T-helper 2 cell treated with Interferon-gamma antibody and Interleukin-4, amounts not matched to agents 5 μg/mL and 100 μg/mL, for 36 hours (primary cell): Measurements from ENCODE around the gene MAPK13.

Experiments
- DNase-seq: peaks from one replicate; pipeline ENCODE4 v3.0.0; 2021; ENCODE audit warnings: low spot score
- H3K27ac Mint-ChIP-seq: one replicate; pipeline ENCODE4 v1.8.0; 2021; ENCODE audit warnings: mild to moderate bottlenecking, mixed read lengths
- H3K27me3 Mint-ChIP-seq: one replicate; pipeline ENCODE4 v1.8.0; 2021; ENCODE audit warnings: low read depth, mixed read lengths
- H3K36me3 Mint-ChIP-seq: one replicate; pipeline ENCODE4 v1.8.0; 2021; ENCODE audit warnings: low read depth, mixed read lengths
- H3K4me1 Mint-ChIP-seq: one replicate; pipeline ENCODE4 v1.8.0; 2021; ENCODE audit warnings: low read depth, mixed read lengths
- H3K4me3 Mint-ChIP-seq: one replicate; pipeline ENCODE4 v1.8.0; 2022; ENCODE audit warnings: mild to moderate bottlenecking, moderate library complexity, mixed read lengths
- H3K9me3 Mint-ChIP-seq: one replicate; pipeline ENCODE4 v1.8.0; 2021; ENCODE audit warnings: mixed read lengths

MAPK13 gene

GRCh38 chr6:36170704-36171103, 40.4 kb downstream of the MAPK13 start:
- Mint-ChIP-seq H3K4me1 (peaks cover 29% of the 10 kb centered on the region), H3K27ac (no peak overlapping the region), H3K9me3 (peaks cover 4% of the 10 kb centered on the region), H3K4me3 (no peak overlapping the region), H3K36me3 (peaks cover 3% of the 10 kb centered on the region), H3K27me3 (no peaks in the 10 kb centered on the region)
- no peak for DNase-seq

- Mint-ChIP-seq H3K4me3 (peak overlapping the region; percentile 53), H3K27ac (peak overlapping the region; percentile 50), H3K27me3 (no peaks in the 10 kb centered on the region)
Measured at GRCh38 chr6:36171573-36171972, 41.3 kb downstream of the MAPK13 start.

GRCh38 chr6:36177166-36177565, 46.9 kb downstream of the MAPK13 start:
- Mint-ChIP-seq H3K27ac (no peak overlapping the region), H3K9me3 (peaks cover 22% of the 10 kb centered on the region), H3K4me1 (peaks cover 5% of the 10 kb centered on the region), H3K27me3 (peaks cover 5% of the 10 kb centered on the region), H3K36me3 (peaks cover 15% of the 10 kb centered on the region), H3K4me3 (no peak overlapping the region)
- no peak for DNase-seq

More at GRCh38 chr6:36171573-36171972, 41.3 kb downstream of the MAPK13 start:
- H3K36me3 Mint-ChIP-seq = peaks cover 3% of the 10 kb centered on the region
- DNase-seq = no peak
- H3K4me1 Mint-ChIP-seq = peaks cover 29% of the 10 kb centered on the region
- H3K9me3 Mint-ChIP-seq = peaks cover 4% of the 10 kb centered on the region

GRCh38 chr6:36178544-36178943, 48.2 kb downstream of the MAPK13 start:
- peaks cover 2% of the 10 kb centered on the region for H3K4me1 Mint-ChIP-seq
- peaks cover 15% of the 10 kb centered on the region for H3K36me3 Mint-ChIP-seq
- H3K9me3 Mint-ChIP-seq = peaks cover 22% of the 10 kb centered on the region
- no peak for DNase-seq
- H3K27me3 Mint-ChIP-seq = peaks cover 8% of the 10 kb centered on the region
- H3K4me3 Mint-ChIP-seq = no peak overlapping the region
- no peak overlapping the region for H3K27ac Mint-ChIP-seq

GRCh38 chr6:36180126-36180525, 49.8 kb downstream of the MAPK13 start:
- Mint-ChIP-seq H3K27ac (no peak overlapping the region), H3K4me3 (no peak overlapping the region), H3K27me3 (peaks cover 8% of the 10 kb centered on the region), H3K36me3 (peaks cover 15% of the 10 kb centered on the region), H3K9me3 (peaks cover 22% of the 10 kb centered on the region), H3K4me1 (peaks cover 2% of the 10 kb centered on the region)
- DNase-seq = no peak

- H3K36me3 Mint-ChIP-seq = no peaks in the 10 kb centered on the region
- H3K27ac Mint-ChIP-seq = no peak overlapping the region
- H3K4me3 Mint-ChIP-seq = no peak overlapping the region
- H3K9me3 Mint-ChIP-seq = no peaks in the 10 kb centered on the region
- H3K27me3 Mint-ChIP-seq = peaks cover 4% of the 10 kb centered on the region
- DNase-seq = no peak
- no peaks in the 10 kb centered on the region for H3K4me1 Mint-ChIP-seq
Measured at GRCh38 chr6:36184311-36184710, 54.0 kb downstream of the MAPK13 start.

- no peak for DNase-seq
- Mint-ChIP-seq H3K36me3 (peaks cover 1% of the 10 kb centered on the region), H3K27me3 (peaks cover 4% of the 10 kb centered on the region), H3K9me3 (no peaks in the 10 kb centered on the region), H3K4me3 (no peak overlapping the region), H3K27ac (no peak overlapping the region), H3K4me1 (no peaks in the 10 kb centered on the region)
Measured at GRCh38 chr6:36186199-36186598, 55.9 kb downstream of the MAPK13 start.

GRCh38 chr6:36187446-36187845, 57.1 kb downstream of the MAPK13 start:
- H3K36me3 Mint-ChIP-seq = peaks cover 1% of the 10 kb centered on the region
- H3K27ac Mint-ChIP-seq = no peak overlapping the region
- H3K4me1 Mint-ChIP-seq = no peaks in the 10 kb centered on the region
- DNase-seq = no peak
- H3K4me3 Mint-ChIP-seq = no peak overlapping the region
- H3K27me3 Mint-ChIP-seq = peaks cover 7% of the 10 kb centered on the region
- no peaks in the 10 kb centered on the region for H3K9me3 Mint-ChIP-seq
